HL-60 (cell line): ENCODE results near the gene TAL1.

Experiments
- POLR2AphosphoS5 ChIP-seq: IDR thresholded peaks from 2 replicates; pipeline ENCODE4 v1.6.1; 2012; ENCODE audit warnings: low read depth
- SPI1 ChIP-seq: IDR thresholded peaks from 2 replicates; pipeline ENCODE4 v1.6.1; 2012; ENCODE audit warnings: low read depth, mild to moderate bottlenecking, borderline replicate concordance
- TF ChIP-seq, protein P1 (sequence below): IDR thresholded peaks from one replicate; pipeline ENCODE4 v1.5.1; 2011; ENCODE audit warnings: low read length, control low read depth, inconsistent platforms; ENCODE audit not compliant: insufficient read depth

DNA sequence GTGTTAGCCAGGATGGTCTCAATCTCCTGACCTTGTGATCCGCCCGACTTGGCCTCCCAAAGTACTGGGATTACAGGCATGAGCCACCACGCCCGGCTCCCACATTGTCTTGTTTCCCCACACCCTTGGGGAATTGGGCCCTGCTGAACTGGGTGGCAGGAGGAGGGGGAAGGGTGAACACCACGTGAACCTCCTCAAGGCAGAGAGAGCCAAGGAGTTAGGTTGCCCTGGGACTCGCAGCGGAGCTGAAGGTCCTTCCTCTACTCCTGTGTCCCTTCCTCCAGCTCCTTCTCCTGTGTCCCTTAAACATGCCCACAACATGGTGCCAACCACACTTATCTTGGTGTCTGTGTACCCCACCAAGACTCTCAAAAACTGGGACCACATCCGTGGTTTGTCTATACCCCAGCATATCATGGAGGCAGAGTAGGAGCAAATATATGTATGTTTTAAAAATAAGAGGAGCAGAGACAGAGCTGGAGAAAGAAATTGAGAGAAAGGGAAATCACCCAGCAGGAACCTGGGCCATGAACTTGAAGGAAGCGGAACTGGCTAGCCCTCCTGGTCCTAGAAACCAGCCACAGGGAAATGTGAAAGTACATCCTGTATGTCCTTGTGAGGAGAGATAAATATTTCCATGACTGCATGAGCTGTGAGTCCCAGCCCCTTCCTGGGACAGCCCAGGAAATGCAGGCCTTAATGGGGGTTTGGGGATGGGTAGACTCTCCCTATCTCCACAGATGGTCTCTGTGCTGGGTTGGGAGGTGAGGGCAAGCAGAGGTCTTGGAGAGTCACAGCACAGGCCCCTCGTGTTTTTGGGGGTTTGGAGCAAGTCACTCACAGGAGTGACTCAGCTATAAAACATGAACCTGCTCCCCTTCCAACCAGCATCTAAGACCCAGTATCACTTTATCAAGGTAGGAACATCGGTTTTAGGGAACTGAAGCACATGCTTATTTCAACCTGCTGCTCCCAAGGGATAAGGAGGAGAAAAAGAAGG, 9.4 kb upstream of the TAL1 start:
- TF ChIP-seq, protein P1, sequence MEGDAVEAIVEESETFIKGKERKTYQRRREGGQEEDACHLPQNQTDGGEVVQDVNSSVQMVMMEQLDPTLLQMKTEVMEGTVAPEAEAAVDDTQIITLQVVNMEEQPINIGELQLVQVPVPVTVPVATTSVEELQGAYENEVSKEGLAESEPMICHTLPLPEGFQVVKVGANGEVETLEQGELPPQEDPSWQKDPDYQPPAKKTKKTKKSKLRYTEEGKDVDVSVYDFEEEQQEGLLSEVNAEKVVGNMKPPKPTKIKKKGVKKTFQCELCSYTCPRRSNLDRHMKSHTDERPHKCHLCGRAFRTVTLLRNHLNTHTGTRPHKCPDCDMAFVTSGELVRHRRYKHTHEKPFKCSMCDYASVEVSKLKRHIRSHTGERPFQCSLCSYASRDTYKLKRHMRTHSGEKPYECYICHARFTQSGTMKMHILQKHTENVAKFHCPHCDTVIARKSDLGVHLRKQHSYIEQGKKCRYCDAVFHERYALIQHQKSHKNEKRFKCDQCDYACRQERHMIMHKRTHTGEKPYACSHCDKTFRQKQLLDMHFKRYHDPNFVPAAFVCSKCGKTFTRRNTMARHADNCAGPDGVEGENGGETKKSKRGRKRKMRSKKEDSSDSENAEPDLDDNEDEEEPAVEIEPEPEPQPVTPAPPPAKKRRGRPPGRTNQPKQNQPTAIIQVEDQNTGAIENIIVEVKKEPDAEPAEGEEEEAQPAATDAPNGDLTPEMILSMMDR = no peak
- TF ChIP-seq POLR2AphosphoS5 (no peak), SPI1 (no peak)
